ENCODE measurements around the gene EPHA4.

EPHA4 gene

DNA sequence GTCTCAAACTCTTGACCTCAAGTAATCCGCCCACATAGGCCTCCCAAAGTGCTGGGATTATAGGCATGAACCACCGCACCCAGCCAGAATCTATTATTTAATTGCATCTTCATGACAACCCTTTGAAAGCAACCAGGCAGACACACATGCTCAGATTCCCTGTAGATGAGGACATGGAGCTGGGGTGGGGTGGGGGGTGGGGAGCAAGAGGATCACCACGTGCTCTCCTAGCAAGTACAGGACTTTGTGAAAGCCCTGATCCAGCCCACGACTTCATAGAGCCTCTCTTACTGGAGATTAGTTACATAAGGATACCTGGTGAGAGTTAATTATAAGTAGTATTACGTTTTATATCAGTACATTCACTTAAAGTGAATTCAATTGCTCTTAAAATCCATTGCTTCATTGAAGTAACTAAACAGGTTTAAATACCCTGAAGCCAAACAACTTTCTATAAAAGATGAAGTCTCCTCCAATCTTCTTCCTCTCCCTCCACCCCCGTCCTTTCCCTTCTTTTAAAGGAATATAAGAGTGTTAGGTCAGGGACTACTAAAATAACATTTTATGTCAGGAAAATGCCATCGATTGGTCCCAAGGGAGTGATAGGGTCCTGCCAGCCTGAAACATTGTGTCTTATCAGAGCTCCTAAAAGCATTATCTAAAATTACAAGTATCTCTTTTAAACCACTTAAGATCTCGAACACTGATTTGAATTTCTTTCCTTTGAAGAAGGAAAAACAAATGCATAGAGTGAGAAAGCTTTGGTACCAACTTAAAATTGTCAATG, 123.9 kb downstream of the EPHA4 start:
- peak in 1 of 2 experiments; percentile 1 for DNase-seq (ENCODE audit: low read depth in 1 of 2, low spot score in 1 of 2)
- no peak for TF ChIP-seq JUND (IDR thresholded peaks at IDR 0.05; ENCODE audit: low read depth)
- in situ Hi-C loops (cut with HindIII; ENCODE audit: low pct_unique_long_range_greater_than_20kb, low sequenced_read_pairs): no loop called here

DNA sequence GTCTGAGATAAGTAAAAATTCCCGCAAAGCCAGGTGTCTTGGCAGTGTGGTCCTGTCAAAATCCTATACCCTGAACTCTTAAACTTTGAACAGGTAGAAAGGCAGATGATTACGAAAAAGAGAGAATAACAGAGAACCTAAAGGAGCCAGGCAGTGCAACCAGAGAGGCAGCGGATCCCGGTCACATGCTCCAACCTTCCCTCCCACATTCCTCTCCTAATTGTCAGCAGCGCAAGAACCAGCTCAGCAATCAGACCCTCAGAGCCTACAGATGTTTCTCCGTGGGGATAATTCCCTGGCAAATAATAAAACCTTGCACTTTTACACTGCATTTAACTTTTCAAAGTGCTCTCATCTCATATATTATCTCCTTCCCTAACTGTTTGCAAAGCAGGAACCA, 124.8 kb downstream of the EPHA4 start:
- DNase-seq (ENCODE audit: low read depth in 1 of 2, low spot score in 1 of 2): peak in 1 of 2 experiments; percentile 35
- in situ Hi-C loops (cut with HindIII; ENCODE audit: low pct_unique_long_range_greater_than_20kb, low sequenced_read_pairs): no loop called here
- no peak for TF ChIP-seq JUND (IDR thresholded peaks at IDR 0.05; ENCODE audit: low read depth)

DNA sequence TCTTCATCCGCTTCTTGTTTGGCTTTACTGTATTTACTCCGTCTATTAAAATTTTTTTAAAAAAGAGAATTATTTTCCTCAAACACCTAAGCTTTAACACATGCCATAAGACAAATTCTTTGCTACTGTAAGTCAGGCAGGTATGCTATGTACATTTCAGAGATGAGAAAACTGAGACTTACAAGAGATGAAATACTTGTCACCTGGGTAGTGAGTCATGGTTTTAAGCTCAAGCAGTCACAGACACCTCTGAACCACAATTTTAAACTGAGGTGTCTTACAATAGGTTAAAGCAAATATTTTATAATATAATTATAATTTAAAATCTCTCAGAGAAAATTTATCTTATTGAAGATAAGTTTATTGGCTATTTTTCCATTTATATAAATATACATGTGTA, 126.0 kb downstream of the EPHA4 start:
- in situ Hi-C loops (cut with HindIII; ENCODE audit: low pct_unique_long_range_greater_than_20kb, low sequenced_read_pairs): no loop called here
- no peak for DNase-seq (ENCODE audit: low read depth in 1 of 2, low spot score in 1 of 2)
- no peak for TF ChIP-seq JUND (IDR thresholded peaks at IDR 0.05; ENCODE audit: low read depth)

DNA sequence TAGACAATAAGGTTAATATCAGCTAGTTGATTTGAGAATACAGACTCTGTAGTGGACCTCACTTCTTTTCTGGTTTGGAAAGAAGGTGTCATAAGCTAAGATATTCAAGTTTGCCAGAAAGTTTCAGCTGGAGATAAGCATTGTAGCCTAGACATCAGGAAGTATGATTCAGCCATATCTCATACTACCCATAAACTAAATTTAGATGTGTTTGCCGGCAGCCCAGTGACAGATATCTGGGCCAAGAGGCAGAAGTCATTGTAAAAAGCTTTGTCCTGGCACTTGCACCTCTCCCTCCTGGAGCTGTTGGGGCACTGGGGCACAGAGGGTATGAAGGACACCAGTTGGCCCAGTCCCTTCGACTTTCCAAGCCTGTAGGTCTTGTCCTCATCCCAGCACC, 128.0 kb downstream of the EPHA4 start:
- no peak for DNase-seq (ENCODE audit: low read depth in 1 of 2, low spot score in 1 of 2)
- in situ Hi-C loops (cut with HindIII; ENCODE audit: low pct_unique_long_range_greater_than_20kb, low sequenced_read_pairs): no loop called here
- TF ChIP-seq JUND (IDR thresholded peaks at IDR 0.05; ENCODE audit: low read depth): no peak

DNA sequence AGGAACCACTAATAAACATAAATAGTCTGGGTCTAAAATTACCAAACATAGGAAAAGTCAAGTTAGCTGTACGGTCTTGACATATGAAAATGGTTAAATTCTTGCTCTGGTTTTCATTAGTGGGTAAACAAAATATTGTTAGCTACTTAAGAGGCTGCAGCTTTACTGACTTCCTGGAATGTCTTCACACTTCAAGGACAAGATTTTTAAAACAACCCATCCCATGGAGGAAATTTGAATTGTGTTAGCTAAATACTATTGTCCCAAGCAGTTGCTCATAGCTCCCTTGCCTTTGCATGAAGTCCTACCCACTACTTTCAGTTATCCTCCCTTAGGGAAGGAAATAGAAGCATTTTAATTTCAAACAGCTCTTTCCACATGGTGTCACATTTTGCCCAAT, 128.5 kb downstream of the EPHA4 start:
- DNase-seq (ENCODE audit: low read depth in 1 of 2, low spot score in 1 of 2): no peak
- TF ChIP-seq JUND (IDR thresholded peaks at IDR 0.05; ENCODE audit: low read depth): no peak
- in situ Hi-C loops (cut with HindIII; ENCODE audit: low pct_unique_long_range_greater_than_20kb, low sequenced_read_pairs): no loop called here

DNA sequence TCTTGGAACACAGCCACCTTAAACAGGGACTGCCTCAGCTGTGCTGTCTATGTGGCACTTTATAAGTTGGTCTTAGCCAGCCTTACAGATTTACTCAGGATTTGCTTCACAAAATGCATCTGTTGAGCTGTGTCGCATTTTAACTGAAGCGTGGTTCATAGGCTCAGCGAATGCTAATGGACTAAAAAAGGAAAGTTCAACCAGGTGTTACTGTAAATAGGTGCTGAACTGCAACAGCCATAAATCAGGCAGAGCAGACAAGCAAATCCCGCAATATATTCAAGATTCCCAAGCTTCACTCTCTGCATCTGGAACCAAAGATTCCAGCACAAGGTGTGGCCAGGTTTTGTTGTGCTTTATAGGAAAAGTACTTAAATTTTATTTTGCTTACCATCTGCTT, 130.0 kb downstream of the EPHA4 start:
- DNase-seq (ENCODE audit: low read depth in 1 of 2, low spot score in 1 of 2): no peak
- no peak for TF ChIP-seq JUND (IDR thresholded peaks at IDR 0.05; ENCODE audit: low read depth)
- in situ Hi-C loops (cut with HindIII; ENCODE audit: low pct_unique_long_range_greater_than_20kb, low sequenced_read_pairs): no loop called here

DNA sequence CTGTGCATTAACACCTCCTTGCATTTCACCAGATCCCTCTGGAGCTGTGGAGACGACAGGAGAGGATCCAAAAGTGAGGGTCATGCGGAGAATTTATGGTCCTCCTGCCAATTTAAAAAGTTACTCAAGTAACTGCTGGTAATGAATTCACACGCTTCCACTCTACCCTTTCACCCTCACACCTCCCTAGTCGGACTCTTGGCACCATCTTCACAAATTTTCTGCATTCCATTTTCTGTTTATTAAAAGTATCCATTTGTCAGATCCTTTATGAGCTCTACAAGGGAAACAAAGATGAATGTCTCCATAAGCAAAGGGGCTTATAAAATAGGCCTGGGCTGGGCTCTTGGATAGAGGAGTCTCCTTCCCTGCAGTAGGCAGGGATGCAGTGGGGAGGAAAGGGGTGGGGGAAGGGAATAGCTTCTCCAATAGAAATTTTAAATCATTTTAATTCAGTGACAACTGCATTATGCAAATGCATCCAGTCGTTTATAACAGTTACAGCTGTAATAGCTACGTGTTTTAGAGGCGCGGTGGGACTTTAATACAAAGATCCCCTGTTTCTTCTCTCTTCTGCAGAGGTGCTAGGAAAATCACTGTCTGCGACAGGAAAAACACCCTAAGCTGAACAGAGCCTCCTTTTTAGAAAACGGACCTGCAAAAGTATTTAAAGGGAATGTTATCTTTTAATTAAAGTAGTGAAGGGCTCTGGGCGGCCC, 132.2 kb downstream of the EPHA4 start:
- DNase-seq (ENCODE audit: low read depth in 1 of 2, low spot score in 1 of 2): no peak
- TF ChIP-seq JUND (IDR thresholded peaks at IDR 0.05; ENCODE audit: low read depth): no peak
- in situ Hi-C loops (cut with HindIII; ENCODE audit: low pct_unique_long_range_greater_than_20kb, low sequenced_read_pairs): no loop called here

DNA sequence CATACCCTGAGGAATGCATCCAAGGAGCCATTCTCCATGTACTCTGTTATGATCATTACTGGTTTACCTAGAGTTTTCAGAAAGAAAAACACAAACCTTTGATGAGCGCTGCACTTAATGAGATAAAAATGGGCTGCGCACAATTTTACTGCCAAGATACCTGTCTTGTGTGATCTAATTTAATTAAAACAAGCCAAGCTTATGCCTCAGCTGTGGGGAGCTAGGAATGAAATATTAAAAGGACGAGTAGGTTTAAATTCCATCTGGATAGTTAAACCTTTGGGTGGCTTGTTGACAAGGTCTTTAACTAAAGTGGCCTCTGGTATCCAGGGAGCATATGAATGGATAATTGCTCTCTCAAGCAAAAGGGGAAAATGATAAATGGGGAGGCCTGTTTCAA, 135.0 kb downstream of the EPHA4 start:
- no peak for TF ChIP-seq JUND (IDR thresholded peaks at IDR 0.05; ENCODE audit: low read depth)

DNA sequence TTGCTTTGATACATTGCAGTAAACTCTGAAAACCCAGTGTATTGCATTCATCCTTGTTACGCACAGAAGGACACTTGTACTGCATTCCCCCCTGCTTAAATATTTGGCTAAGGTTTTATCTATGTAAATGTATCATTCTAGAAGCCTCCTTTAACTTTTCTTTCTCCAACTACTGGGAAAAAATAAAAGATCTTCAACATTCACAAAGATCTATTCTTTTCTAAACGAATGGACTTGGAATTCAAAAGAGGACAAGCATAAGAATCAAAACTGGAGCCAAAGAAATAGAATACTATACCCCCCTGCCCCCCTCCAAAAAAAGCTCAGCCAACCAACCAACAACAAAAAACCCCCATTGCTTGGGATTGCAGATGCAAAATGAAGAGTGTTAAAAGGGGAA, 136.9 kb downstream of the EPHA4 start:
- no peak for DNase-seq (ENCODE audit: low read depth in 1 of 2, low spot score in 1 of 2)
- in situ Hi-C loops (cut with HindIII; ENCODE audit: low pct_unique_long_range_greater_than_20kb, low sequenced_read_pairs): no loop called here
- no peak for TF ChIP-seq JUND (IDR thresholded peaks at IDR 0.05; ENCODE audit: low read depth)

More for the DNA sequence above, 135.0 kb downstream of the EPHA4 start:
- in situ Hi-C loops (cut with HindIII; ENCODE audit: low pct_unique_long_range_greater_than_20kb, low sequenced_read_pairs): no loop called here
- no peak for DNase-seq (ENCODE audit: low read depth in 1 of 2, low spot score in 1 of 2)

DNA sequence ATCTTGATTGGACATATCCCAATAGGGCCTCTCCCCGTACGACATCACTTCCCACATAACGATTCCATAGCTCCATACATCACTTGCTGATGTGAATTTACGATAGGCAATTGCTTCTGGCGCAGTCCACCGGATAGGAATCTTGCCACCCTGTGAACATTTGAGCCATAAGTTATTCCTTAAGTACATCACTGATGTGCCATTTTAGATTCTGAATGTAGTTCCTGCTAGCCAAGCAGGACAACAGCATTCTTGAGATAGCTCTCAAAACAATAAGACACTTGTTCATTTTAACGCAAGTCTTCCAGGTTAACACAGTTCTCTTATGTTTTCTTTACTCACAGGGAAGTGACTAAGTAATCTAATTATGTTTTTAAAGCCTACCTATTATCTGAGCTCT, 138.0 kb downstream of the EPHA4 start:
- no peak for TF ChIP-seq JUND (IDR thresholded peaks at IDR 0.05; ENCODE audit: low read depth)
- DNase-seq (ENCODE audit: low read depth in 1 of 2, low spot score in 1 of 2): no peak
- in situ Hi-C loops (cut with HindIII; ENCODE audit: low pct_unique_long_range_greater_than_20kb, low sequenced_read_pairs): no loop called here

DNA sequence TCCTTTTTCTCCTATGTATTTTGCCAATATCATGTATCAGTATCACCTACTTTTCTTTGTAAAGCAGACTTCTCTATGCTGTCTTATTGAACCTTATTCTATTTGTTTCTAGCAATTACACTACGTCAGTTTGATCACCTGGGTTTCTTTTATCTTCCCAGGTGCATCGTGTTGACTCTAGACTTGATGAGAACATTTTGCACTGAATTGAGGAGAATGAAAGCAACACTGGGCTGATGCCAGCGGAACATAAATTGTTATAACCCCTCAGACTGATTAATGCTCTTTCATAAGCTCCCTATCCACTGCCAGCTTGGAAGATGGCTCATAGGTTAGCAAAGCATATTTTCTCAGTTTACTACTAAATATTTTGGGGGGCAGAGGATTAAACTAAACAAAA, 140.6 kb downstream of the EPHA4 start:
- in situ Hi-C loops (cut with HindIII; ENCODE audit: low pct_unique_long_range_greater_than_20kb, low sequenced_read_pairs): no loop called here
- DNase-seq (ENCODE audit: low read depth in 1 of 2, low spot score in 1 of 2): no peak
- TF ChIP-seq JUND (IDR thresholded peaks at IDR 0.05; ENCODE audit: low read depth): no peak

DNA sequence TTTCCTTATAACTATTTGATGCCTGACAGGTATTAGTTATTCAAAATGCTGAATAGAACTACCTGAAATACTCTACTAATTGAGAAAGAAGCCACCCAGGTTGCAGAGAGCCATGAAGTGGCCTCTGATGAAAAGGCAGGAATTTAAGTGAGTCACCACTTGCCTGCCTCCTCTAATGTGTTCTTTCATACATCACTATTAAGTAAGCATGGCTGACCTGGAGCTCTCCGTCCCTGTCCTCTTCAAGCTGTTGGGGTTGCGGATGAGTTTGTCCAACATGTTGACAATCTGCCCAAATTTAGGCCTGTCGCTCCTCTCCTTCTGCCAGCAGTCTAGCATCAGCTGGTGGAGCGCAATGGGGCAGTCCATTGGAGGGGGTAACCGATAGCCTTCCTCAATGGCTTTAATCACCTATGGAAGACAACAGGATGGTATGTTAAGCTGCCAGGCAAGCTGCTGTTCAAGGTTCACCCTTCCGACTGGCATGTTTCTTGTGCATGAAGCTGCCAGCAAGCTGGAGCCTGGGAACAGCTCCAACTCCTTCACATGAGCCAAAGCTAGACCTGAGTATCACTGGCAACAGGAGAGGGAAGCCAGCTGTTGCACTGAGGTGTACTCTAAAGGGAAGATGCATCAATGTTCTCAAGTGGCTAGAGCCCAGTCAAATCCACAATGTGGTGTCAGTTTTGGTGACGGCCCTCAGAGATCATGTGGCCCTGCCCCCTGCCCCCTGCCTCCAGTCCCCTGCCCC, 142.2 kb downstream of the EPHA4 start:
- in situ Hi-C loops (cut with HindIII; ENCODE audit: low pct_unique_long_range_greater_than_20kb, low sequenced_read_pairs): no loop called here
- TF ChIP-seq JUND (IDR thresholded peaks at IDR 0.05; ENCODE audit: low read depth): no peak
- DNase-seq (ENCODE audit: low read depth in 1 of 2, low spot score in 1 of 2): no peak

DNA sequence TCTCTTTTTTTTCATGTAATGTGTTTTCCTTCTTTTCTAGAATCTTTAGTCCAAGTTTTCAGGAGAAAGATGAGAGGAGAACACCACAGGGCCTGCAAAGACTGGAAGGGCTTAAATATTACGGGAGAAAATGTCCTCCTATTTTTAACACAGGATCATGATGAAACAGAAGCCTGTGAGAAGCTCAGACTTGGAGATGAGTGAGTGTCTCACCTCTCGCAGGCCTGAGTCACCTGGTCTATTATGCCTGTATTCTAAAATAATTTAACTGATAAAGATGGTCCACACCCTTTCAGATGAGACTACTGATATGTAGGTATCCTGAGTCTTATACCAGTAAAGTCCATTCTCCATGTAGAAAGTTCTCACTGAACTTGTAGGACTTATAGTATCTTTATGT, 143.2 kb downstream of the EPHA4 start:
- no peak for TF ChIP-seq JUND (IDR thresholded peaks at IDR 0.05; ENCODE audit: low read depth)
- no peak for DNase-seq (ENCODE audit: low read depth in 1 of 2, low spot score in 1 of 2)
- in situ Hi-C loops (cut with HindIII; ENCODE audit: low pct_unique_long_range_greater_than_20kb, low sequenced_read_pairs): no loop called here

Data from T47D (cell line).